ENCODE measurements around the gene ACACA.

ACACA gene

GRCh38 chr17:37206299-37206698 is 200.3 kb downstream of the ACACA start:
- TF ChIP-seq CTCF (IDR thresholded peaks at IDR 0.05; ENCODE audit: insufficient read depth, low read length, poor library complexity, severe bottlenecking), result no peak
- Histone ChIP-seq H3K4me3 (replicated peaks; ENCODE audit: low read depth, low read length) (no peak overlapping the region), H3K36me3 (ENCODE audit: control insufficient read depth, insufficient read depth, low read length) (no peaks in the 10 kb centered on the region; the same call in none of the 2 replicates), H3K27me3 (replicated peaks; ENCODE audit: control insufficient read depth, insufficient read depth, low read length) (no peaks in the 10 kb centered on the region)
- DNase-seq (ENCODE audit: extremely low read depth, insufficient read length), result no peak

DNA sequence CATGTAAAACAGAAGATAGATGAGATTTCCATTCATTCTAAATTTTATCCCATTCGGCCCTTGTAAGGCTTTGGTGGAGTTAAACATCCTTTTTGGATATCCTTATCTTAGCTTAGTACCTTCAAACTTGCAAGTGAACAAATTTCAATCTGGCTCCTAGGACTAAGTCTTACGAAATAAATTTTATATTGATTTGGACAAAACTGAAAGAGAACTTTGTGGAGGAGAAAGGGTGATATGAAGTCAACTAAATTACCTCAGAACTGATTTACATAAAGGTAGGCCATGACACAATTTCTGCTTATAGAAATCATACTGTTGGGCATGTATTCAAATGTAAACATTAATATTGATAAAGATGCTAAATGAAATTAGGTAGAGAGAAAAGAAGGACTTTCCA is 206.1 kb downstream of the ACACA start:
- TF ChIP-seq CTCF (IDR thresholded peaks at IDR 0.05; ENCODE audit: insufficient read depth, low read length, poor library complexity, severe bottlenecking), result no peak
- Histone ChIP-seq H3K36me3 (ENCODE audit: control insufficient read depth, insufficient read depth, low read length) (peaks cover 2% of the 10 kb centered on the region), H3K4me3 (replicated peaks; ENCODE audit: low read depth, low read length) (no peak overlapping the region), H3K27me3 (replicated peaks; ENCODE audit: control insufficient read depth, insufficient read depth, low read length) (no peaks in the 10 kb centered on the region)
- no peak for DNase-seq (ENCODE audit: extremely low read depth, insufficient read length)

- H3K36me3 ChIP-seq (ENCODE audit: control insufficient read depth, insufficient read depth, low read length), result peaks cover 2% of the 10 kb centered on the region
- no peak overlapping the region for H3K4me3 ChIP-seq (replicated peaks; ENCODE audit: low read depth, low read length)
- DNase-seq (ENCODE audit: extremely low read depth, insufficient read length), result no peak
- no peaks in the 10 kb centered on the region for H3K27me3 ChIP-seq (replicated peaks; ENCODE audit: control insufficient read depth, insufficient read depth, low read length)
- TF ChIP-seq CTCF (IDR thresholded peaks at IDR 0.05; ENCODE audit: insufficient read depth, low read length, poor library complexity, severe bottlenecking), result no peak
These were observed 209.3 kb downstream of the ACACA start for GRCh38 chr17:37197336-37197735.

- no peak for TF ChIP-seq CTCF (IDR thresholded peaks at IDR 0.05; ENCODE audit: insufficient read depth, low read length, poor library complexity, severe bottlenecking)
- no peaks in the 10 kb centered on the region for H3K27me3 ChIP-seq (replicated peaks; ENCODE audit: control insufficient read depth, insufficient read depth, low read length)
These were observed 212.4 kb downstream of the ACACA start for GRCh38 chr17:37194208-37194607.

GRCh38 chr17:37191219-37191618 is 215.4 kb downstream of the ACACA start:
- H3K27me3 ChIP-seq (replicated peaks; ENCODE audit: control insufficient read depth, insufficient read depth, low read length), result no peaks in the 10 kb centered on the region
- DNase-seq (ENCODE audit: extremely low read depth, insufficient read length), result no peak
- peaks cover 3% of the 10 kb centered on the region for H3K36me3 ChIP-seq (ENCODE audit: control insufficient read depth, insufficient read depth, low read length)
- TF ChIP-seq CTCF (IDR thresholded peaks at IDR 0.05; ENCODE audit: insufficient read depth, low read length, poor library complexity, severe bottlenecking), result no peak
- no peak overlapping the region for H3K4me3 ChIP-seq (replicated peaks; ENCODE audit: low read depth, low read length)

More at GRCh38 chr17:37194208-37194607, 212.4 kb downstream of the ACACA start:
- peaks cover 6% of the 10 kb centered on the region for H3K36me3 ChIP-seq (ENCODE audit: control insufficient read depth, insufficient read depth, low read length)
- no peak for DNase-seq (ENCODE audit: extremely low read depth, insufficient read length)
- no peak overlapping the region for H3K4me3 ChIP-seq (replicated peaks; ENCODE audit: low read depth, low read length)

- no peak overlapping the region for H3K4me3 ChIP-seq (replicated peaks; ENCODE audit: low read depth, low read length)
- no peaks in the 10 kb centered on the region for H3K27me3 ChIP-seq (replicated peaks; ENCODE audit: control insufficient read depth, insufficient read depth, low read length)
- peaks cover 3% of the 10 kb centered on the region for H3K36me3 ChIP-seq (ENCODE audit: control insufficient read depth, insufficient read depth, low read length)
- no peak for DNase-seq (ENCODE audit: extremely low read depth, insufficient read length)
- TF ChIP-seq CTCF (IDR thresholded peaks at IDR 0.05; ENCODE audit: insufficient read depth, low read length, poor library complexity, severe bottlenecking), result peak; percentile 2
These were observed 216.1 kb downstream of the ACACA start for GRCh38 chr17:37190493-37190892.

All from GM06990 (cell line).